ENCODE data around the gene ATP2A3. TPM values are rescaled to one million over a fixed set of nuclear protein-coding genes. Genes with fewer than 3 reads are reported as not detected.

Gene ATP2A3
- polyA plus RNA-seq, 3 donors from 2014 or later = 29.6 to 116 (median 35.1) TPM

- Mint-ChIP-seq H3K36me3 (no peaks in the 10 kb centered on the region), H3K4me1 (peaks cover 40 to 45% of the 10 kb centered on the region in 2 donors), H3K27me3 (ENCODE audit: low read depth in 3 of 3) (peaks cover 7 to 18% (median 8%) of the 10 kb centered on the region in 3 donors), H3K4me3 (peak overlapping the region; percentile 34 to 80 (median 58)), H3K27ac (peak overlapping the region; percentile 81 to 96 (median 91)), H3K9me3 (no peaks in the 10 kb centered on the region)
- peak; percentile 75 to 84 (median 80) for DNase-seq
Observed at GRCh38 chr17:3911271-3912053, 52.8 kb downstream of the ATP2A3 start.

- no peak for DNase-seq
- Mint-ChIP-seq H3K27me3 (ENCODE audit: low read depth in 3 of 3) (peaks cover 8 to 15% (median 8%) of the 10 kb centered on the region in 3 donors), H3K27ac (peak overlapping the region; percentile 81 to 96 (median 91)), H3K36me3 (no peaks in the 10 kb centered on the region), H3K9me3 (no peaks in the 10 kb centered on the region), H3K4me1 (peaks cover 31 to 37% of the 10 kb centered on the region in 2 donors), H3K4me3 (peak overlapping the region; percentile 34 to 80 (median 58))
Observed at GRCh38 chr17:3910420-3911270, 53.6 kb downstream of the ATP2A3 start.

GRCh38 chr17:3909257-3909656 lies 55.0 kb downstream of the ATP2A3 start:
- Mint-ChIP-seq H3K9me3 (no peaks in the 10 kb centered on the region), H3K27me3 (ENCODE audit: low read depth in 3 of 3) (peaks cover 6 to 12% (median 8%) of the 10 kb centered on the region in 3 donors), H3K4me1 (peaks cover 20 to 24% of the 10 kb centered on the region in 2 donors), H3K27ac (peak overlapping the region in 4 of 6 donors; percentile 21 to 84 (median 74)), H3K36me3 (no peaks in the 10 kb centered on the region), H3K4me3 (no peak overlapping the region)
- no peak for DNase-seq

- H3K9me3 Mint-ChIP-seq = no peaks in the 10 kb centered on the region
- H3K4me3 Mint-ChIP-seq = no peak overlapping the region
- H3K4me1 Mint-ChIP-seq = peaks cover 11 to 16% of the 10 kb centered on the region in 2 donors
- DNase-seq = no peak
- H3K27ac Mint-ChIP-seq = no peak overlapping the region
- H3K27me3 Mint-ChIP-seq (ENCODE audit: low read depth in 3 of 3) = peaks cover 6 to 8% (median 7%) of the 10 kb centered on the region in 3 donors
- H3K36me3 Mint-ChIP-seq = no peaks in the 10 kb centered on the region
Observed at GRCh38 chr17:3907483-3908216, 56.6 kb downstream of the ATP2A3 start.

GRCh38 chr17:3906881-3907280 lies 57.4 kb downstream of the ATP2A3 start:
- H3K4me1 Mint-ChIP-seq = peaks cover 11 to 15% of the 10 kb centered on the region in 2 donors
- H3K9me3 Mint-ChIP-seq = no peaks in the 10 kb centered on the region
- no peak overlapping the region for H3K4me3 Mint-ChIP-seq
- DNase-seq = no peak
- H3K27ac Mint-ChIP-seq = no peak overlapping the region
- H3K36me3 Mint-ChIP-seq = no peaks in the 10 kb centered on the region
- peaks cover 5 to 8% (median 6%) of the 10 kb centered on the region in 3 donors for H3K27me3 Mint-ChIP-seq (ENCODE audit: low read depth in 3 of 3)

GRCh38 chr17:3905017-3905520 lies 59.2 kb downstream of the ATP2A3 start:
- Mint-ChIP-seq H3K4me1 (no peaks in the 10 kb centered on the region), H3K4me3 (no peak overlapping the region), H3K27me3 (ENCODE audit: low read depth in 3 of 3) (peaks cover 1 to 2% (median 1%) of the 10 kb centered on the region in 3 donors), H3K9me3 (no peaks in the 10 kb centered on the region), H3K27ac (no peak overlapping the region), H3K36me3 (no peaks in the 10 kb centered on the region)
- no peak for DNase-seq

GRCh38 chr17:3904501-3904900 lies 59.7 kb downstream of the ATP2A3 start:
- Mint-ChIP-seq H3K27ac (no peak overlapping the region), H3K9me3 (no peaks in the 10 kb centered on the region), H3K36me3 (no peaks in the 10 kb centered on the region), H3K27me3 (ENCODE audit: low read depth in 3 of 3) (peaks cover 0 to 2% (median 1%) of the 10 kb centered on the region in 3 donors), H3K4me3 (no peak overlapping the region), H3K4me1 (no peaks in the 10 kb centered on the region)
- DNase-seq = no peak

- H3K4me3 Mint-ChIP-seq = no peak overlapping the region
Observed at GRCh38 chr17:3903881-3904290, 60.4 kb downstream of the ATP2A3 start.

GRCh38 chr17:3903051-3903825 lies 61.0 kb downstream of the ATP2A3 start:
- no peak overlapping the region for H3K27ac Mint-ChIP-seq
- no peak for DNase-seq

More at GRCh38 chr17:3903881-3904290, 60.4 kb downstream of the ATP2A3 start:
- Mint-ChIP-seq H3K27ac (no peak overlapping the region), H3K4me1 (no peaks in the 10 kb centered on the region), H3K9me3 (no peaks in the 10 kb centered on the region), H3K27me3 (ENCODE audit: low read depth in 3 of 3) (peaks cover 0 to 2% (median 0%) of the 10 kb centered on the region in 3 donors), H3K36me3 (no peaks in the 10 kb centered on the region)
- no peak for DNase-seq

GRCh38 chr17:3900646-3901045 lies 63.6 kb downstream of the ATP2A3 start:
- H3K9me3 Mint-ChIP-seq = no peaks in the 10 kb centered on the region
- no peaks in the 10 kb centered on the region for H3K4me1 Mint-ChIP-seq
- DNase-seq = no peak
- no peak overlapping the region for H3K27ac Mint-ChIP-seq
- H3K27me3 Mint-ChIP-seq (ENCODE audit: low read depth in 3 of 3) = no peaks in the 10 kb centered on the region
- no peaks in the 10 kb centered on the region for H3K36me3 Mint-ChIP-seq
- H3K4me3 Mint-ChIP-seq = no peak overlapping the region

More at GRCh38 chr17:3903051-3903825, 61.0 kb downstream of the ATP2A3 start:
- H3K4me1 Mint-ChIP-seq = no peaks in the 10 kb centered on the region
- H3K27me3 Mint-ChIP-seq (ENCODE audit: low read depth in 3 of 3) = peaks cover 0 to 2% (median 0%) of the 10 kb centered on the region in 3 donors
- no peaks in the 10 kb centered on the region for H3K9me3 Mint-ChIP-seq
- H3K36me3 Mint-ChIP-seq = no peaks in the 10 kb centered on the region
- H3K4me3 Mint-ChIP-seq = no peak overlapping the region

GRCh38 chr17:3897731-3898130 lies 66.5 kb downstream of the ATP2A3 start:
- Mint-ChIP-seq H3K27ac (no peak overlapping the region), H3K4me1 (peaks cover 9 to 10% of the 10 kb centered on the region in 2 donors), H3K9me3 (no peaks in the 10 kb centered on the region), H3K27me3 (ENCODE audit: low read depth in 3 of 3) (peaks cover 0 to 1% (median 0%) of the 10 kb centered on the region in 3 donors), H3K4me3 (no peak overlapping the region), H3K36me3 (no peaks in the 10 kb centered on the region)
- DNase-seq = no peak

GRCh38 chr17:3896968-3897235 lies 67.3 kb downstream of the ATP2A3 start:
- Mint-ChIP-seq H3K27ac (no peak overlapping the region), H3K27me3 (ENCODE audit: low read depth in 3 of 3) (peaks cover 0 to 5% (median 2%) of the 10 kb centered on the region in 3 donors), H3K4me3 (no peak overlapping the region), H3K9me3 (no peaks in the 10 kb centered on the region), H3K4me1 (peaks cover 10 to 13% of the 10 kb centered on the region in 2 donors), H3K36me3 (no peaks in the 10 kb centered on the region)
- no peak for DNase-seq
